WTC11 (cell line): Measurements from ENCODE around the gene GRIN2A. TPM values are rescaled to one million over a fixed set of nuclear protein-coding genes. Genes with fewer than 3 reads are reported as not detected.

Experiments
- ATAC-seq: fragments of 200-7000 bp; cut with Tn5 transposase; 2 replicates; pipeline ENCODE4 v1.10.0; 2021; ENCODE audit warnings: mild to moderate bottlenecking, moderate library complexity
- CTCF ChIA-PET: fragments of 300-600 bp; sonication (Branson Sonifier 250); formaldehyde crosslinking; loops from one replicate; lab custom pipeline; 2021; ENCODE audit warnings: antibody characterized with exemption; lab: Charles Lee
- POLR2A ChIA-PET: fragments of 350-600 bp; sonication (Branson Sonifier 250); formaldehyde crosslinking; loops from one replicate; lab custom pipeline; 2021; ENCODE audit warnings: antibody characterized with exemption; lab: Charles Lee
- DNase-seq: peaks from one replicate; pipeline ENCODE4 v3.0.0; 2021; ENCODE audit warnings: low spot score
- H3K27ac Mint-ChIP-seq: 2 replicates; pipeline ENCODE4 v1.8.0; 2021; ENCODE audit warnings: mixed read lengths
- H3K27me3 Mint-ChIP-seq: 2 replicates; pipeline ENCODE4 v1.8.0; 2021; ENCODE audit warnings: low read depth, mild to moderate bottlenecking, moderate library complexity, mixed read lengths
- H3K36me3 Mint-ChIP-seq: 2 replicates; pipeline ENCODE4 v1.8.0; 2021; ENCODE audit warnings: mixed read lengths
- H3K4me1 Mint-ChIP-seq: 2 replicates; pipeline ENCODE4 v1.8.0; 2022; ENCODE audit warnings: mixed read lengths
- H3K4me3 Mint-ChIP-seq: 2 replicates; pipeline ENCODE4 v1.8.0; 2021; ENCODE audit warnings: mild to moderate bottlenecking, moderate library complexity, mixed read lengths
- H3K9me3 Mint-ChIP-seq: 2 replicates; pipeline ENCODE4 v1.8.0; 2021; ENCODE audit warnings: mixed read lengths
- AR ChIP-seq: fragments of 250-450 bp; sonication (Bioruptor Pico); IDR thresholded peaks from 2 replicates; pipeline ENCODE4 v1.9.0; 2021; ENCODE audit warnings: mild to moderate bottlenecking
- ATF3 ChIP-seq: sonication (generic); formaldehyde crosslinking; conservative IDR thresholded peaks from 2 replicates; pipeline ENCODE4 v1.8.1; 2022; ENCODE audit warnings: mild to moderate bottlenecking, missing genetic modification reagents
- CTCF ChIP-seq: fragments of 200-600 bp; IDR thresholded peaks from 2 replicates; pipeline ENCODE4 v1.8.0; 2022; ENCODE audit warnings: antibody characterized with exemption
- ESRRA ChIP-seq: sonication (generic); formaldehyde crosslinking; IDR thresholded peaks from 2 replicates; pipeline ENCODE4 v1.8.1; 2022; ENCODE audit warnings: mild to moderate bottlenecking, missing genetic modification reagents, borderline replicate concordance
- FOXP1 ChIP-seq: sonication (generic); formaldehyde crosslinking; IDR thresholded peaks from 2 replicates; pipeline ENCODE4 v1.8.0; 2022; ENCODE audit warnings: missing genetic modification reagents, mild to moderate bottlenecking, moderate library complexity, borderline replicate concordance
- GABPB1 ChIP-seq: sonication (generic); formaldehyde crosslinking; IDR thresholded peaks from 2 replicates; pipeline ENCODE4 v1.8.1; 2023; ENCODE audit warnings: mild to moderate bottlenecking, missing genetic modification reagents
- HMGA2 ChIP-seq: fragments of 250-450 bp; sonication (Bioruptor Pico); IDR thresholded peaks from 2 replicates; pipeline ENCODE4 v1.4.0; 2021; ENCODE audit warnings: mild to moderate bottlenecking, moderate library complexity
- JAZF1 ChIP-seq: fragments of 250-450 bp; sonication (Bioruptor Pico); IDR thresholded peaks from 2 replicates; pipeline ENCODE4 v1.9.0; 2021; ENCODE audit warnings: moderate library complexity, mild to moderate bottlenecking, inconsistent platforms
- JUN ChIP-seq: sonication (generic); formaldehyde crosslinking; IDR thresholded peaks from 2 replicates; pipeline ENCODE4 v1.8.0; 2023; ENCODE audit warnings: mild to moderate bottlenecking, missing genetic modification reagents
- MYBL2 ChIP-seq: sonication (generic); formaldehyde crosslinking; IDR thresholded peaks from 2 replicates; pipeline ENCODE4 v1.8.1; 2023; ENCODE audit warnings: mild to moderate bottlenecking, moderate library complexity, missing genetic modification reagents
- NFE2L1 ChIP-seq: sonication (generic); formaldehyde crosslinking; IDR thresholded peaks from 2 replicates; pipeline ENCODE4 v1.8.1; 2023; ENCODE audit warnings: missing genetic modification reagents
- NFYB ChIP-seq: sonication (generic); formaldehyde crosslinking; conservative IDR thresholded peaks from 2 replicates; pipeline ENCODE4 v1.8.0; 2022; ENCODE audit warnings: low read depth, missing genetic modification reagents
- SOX15 ChIP-seq: fragments of 250-450 bp; sonication (Bioruptor Pico); IDR thresholded peaks from 2 replicates; pipeline ENCODE4 v1.9.0; 2021; ENCODE audit warnings: mild to moderate bottlenecking
- TP53 ChIP-seq: sonication (generic); formaldehyde crosslinking; IDR thresholded peaks from 2 replicates; pipeline ENCODE4 v1.8.1; 2023; ENCODE audit warnings: mild to moderate bottlenecking, missing genetic modification reagents
- ZMAT4 ChIP-seq: fragments of 250-450 bp; sonication (Bioruptor Pico); IDR thresholded peaks from 2 replicates; pipeline ENCODE4 v1.9.0; 2021; ENCODE audit warnings: mild to moderate bottlenecking
- ZNF317 ChIP-seq: sonication (generic); formaldehyde crosslinking; IDR thresholded peaks from 2 replicates; pipeline ENCODE4 v1.8.1; 2023; ENCODE audit warnings: low read depth, mild to moderate bottlenecking, moderate library complexity, missing genetic modification reagents, borderline replicate concordance
- ZNF425 ChIP-seq: fragments of 250-450 bp; sonication (Bioruptor Pico); conservative IDR thresholded peaks from 2 replicates; pipeline ENCODE4 v1.9.0; 2021; ENCODE audit warnings: mild to moderate bottlenecking
- ZNF512 ChIP-seq: sonication (generic); formaldehyde crosslinking; IDR thresholded peaks from 2 replicates; pipeline ENCODE4 v1.8.1; 2022; ENCODE audit warnings: missing genetic modification reagents, borderline replicate concordance
- ZNF671 ChIP-seq: fragments of 250-450 bp; sonication (Bioruptor Pico); IDR thresholded peaks from 2 replicates; pipeline ENCODE4 v1.8.0; 2021; ENCODE audit warnings: mild to moderate bottlenecking
- total RNA-seq: library from RNA; stranded (reverse); gene quantifications from 3 replicates; pipeline ENCODE4 v1.2.3, GENCODE V29; 2021

GRIN2A gene
- total RNA-seq, 1 experiment from 2014 or later: 3.5 TPM

- Mint-ChIP-seq H3K4me3 (no peak overlapping the region), H3K27ac (no peak overlapping the region), H3K27me3 (no peaks in the 10 kb centered on the region), H3K36me3 (no peaks in the 10 kb centered on the region), H3K4me1 (peaks cover 5% of the 10 kb centered on the region; the same call in 1 of the 2 replicates), H3K9me3 (no peaks in the 10 kb centered on the region)
- ChIA-PET CTCF (interaction anchor here (1.2 kb wide), 1 partner anchor 154 kb away, joined by 3 read pairs; no protein-coding TSS in a partner anchor), POLR2A (no interaction called here)
- ATAC-seq (no peak), DNase-seq (no peak)
- no peak for TF ChIP-seq ATF3 (CRISPR knock-in tag)
- no peak for TF ChIP-seq JAZF1 (CRISPR knock-in tag)
- TF ChIP-seq CTCF: no peak
- no peak for TF ChIP-seq ZNF671 (CRISPR knock-in tag)
- TF ChIP-seq AR (CRISPR knock-in tag): no peak
Observed at GRCh38 chr16:10026593-10026992, 155.6 kb downstream of the GRIN2A start.

- TF ChIP-seq JUN: no peak
- POLR2A ChIA-PET: no interaction called here
- CTCF ChIA-PET: interaction anchor here (1.1 kb wide), 1 partner anchor 9 kb away, joined by 4 read pairs; no protein-coding TSS in a partner anchor
- DNase-seq: no peak
- no peaks in the 10 kb centered on the region for H3K9me3 Mint-ChIP-seq
- no peaks in the 10 kb centered on the region for H3K27me3 Mint-ChIP-seq
- no peak for ATAC-seq
- H3K36me3 Mint-ChIP-seq: no peaks in the 10 kb centered on the region
- no peak overlapping the region for H3K4me3 Mint-ChIP-seq
- H3K27ac Mint-ChIP-seq: no peak overlapping the region
- peaks cover 17% of the 10 kb centered on the region for H3K4me1 Mint-ChIP-seq
Observed at GRCh38 chr16:10022098-10022497, 160.1 kb downstream of the GRIN2A start.

- Mint-ChIP-seq H3K36me3 (no peaks in the 10 kb centered on the region), H3K4me1 (peaks cover 21% of the 10 kb centered on the region), H3K27ac (no peak overlapping the region), H3K27me3 (no peaks in the 10 kb centered on the region), H3K9me3 (no peaks in the 10 kb centered on the region), H3K4me3 (no peak overlapping the region)
- TF ChIP-seq ZNF425 (no peak), HMGA2 (no peak), GABPB1 (no peak), ZNF317 (CRISPR knock-in tag) (no peak), ZMAT4 (CRISPR knock-in tag) (no peak), TP53 (CRISPR knock-in tag) (no peak), MYBL2 (CRISPR knock-in tag) (no peak), ESRRA (CRISPR knock-in tag) (no peak), NFE2L1 (no peak), FOXP1 (CRISPR knock-in tag) (no peak), JUN (no peak), ZNF512 (no peak), NFYB (CRISPR knock-in tag) (no peak), SOX15 (CRISPR knock-in tag) (no peak)
- DNase-seq (no peak), ATAC-seq (no peak)
- CTCF ChIA-PET: interaction anchor here (0.7 kb wide), 1 partner anchor 285 kb away, joined by 4 read pairs; no protein-coding TSS in a partner anchor
- POLR2A ChIA-PET: no interaction called here
Observed at GRCh38 chr16:10020866-10021265, 161.4 kb downstream of the GRIN2A start.
